Cardiac fibroblast (primary cell): ENCODE data around the gene SHPK.

Source experiments
- DNase-seq, 2 donors: peaks; one replicate each; pipeline versions ENCODE4 v3.0.0 to v3.0.0-alpha.2; 2010; ENCODE audit warnings: low read depth in 2 of 2
- H3K4me3 ChIP-seq, 2 donors: replicated peaks in 1 of 2; 1 replicate in 1 of 2; 2 replicates in 1 of 2; pipeline ENCODE4 v1.5.1; 2011; ENCODE audit warnings: low read depth in 2 of 2, low read length in 2 of 2, mild to moderate bottlenecking in 2 of 2, moderate library complexity in 1 of 2
- CTCF ChIP-seq: IDR thresholded peaks from one replicate; pipeline ENCODE4 v1.5.1; 2011; ENCODE audit warnings: low read depth, mild to moderate bottlenecking, low read length, inconsistent platforms

The SHPK gene

GRCh38 chr17:3660311-3660891, 24.4 kb upstream of the SHPK start:
- DNase-seq: no peak
- no peak for TF ChIP-seq CTCF
- H3K4me3 ChIP-seq: no peak overlapping the region

- TF ChIP-seq CTCF: peak; percentile 33
- peak; percentile 94 to 95 for DNase-seq
- H3K4me3 ChIP-seq: no peak overlapping the region
Measured at GRCh38 chr17:3659541-3660111, 23.6 kb upstream of the SHPK start.

- no peak overlapping the region for H3K4me3 ChIP-seq
- no peak for TF ChIP-seq CTCF
- no peak for DNase-seq
Measured at GRCh38 chr17:3658784-3659449, 22.9 kb upstream of the SHPK start.

- TF ChIP-seq CTCF: no peak
- no peak for DNase-seq
- H3K4me3 ChIP-seq: no peak overlapping the region
Measured at GRCh38 chr17:3657874-3658783, 22.1 kb upstream of the SHPK start.

GRCh38 chr17:3657588-3657869, 21.5 kb upstream of the SHPK start:
- DNase-seq: no peak

More at GRCh38 chr17:3657588-3657869, 21.5 kb upstream of the SHPK start:
- no peak for TF ChIP-seq CTCF
- H3K4me3 ChIP-seq: no peak overlapping the region
